HG03060 (cell line): ENCODE results near the gene TPD52L1.
"Not testable (repeated sequence)": the region's sequence is repeated elsewhere in the genome, so short reads cannot be mapped to it uniquely, and the experiment has no call there.

Experiments used
- ATAC-seq: cut with Tn5 transposase; IDR thresholded peaks from one replicate; pipeline ENCODE4 v1.9.1; 2021; ENCODE audit warnings: low read depth, moderate number of reproducible peaks; ENCODE audit not compliant: unreplicated experiment

TPD52L1 gene, protein sequence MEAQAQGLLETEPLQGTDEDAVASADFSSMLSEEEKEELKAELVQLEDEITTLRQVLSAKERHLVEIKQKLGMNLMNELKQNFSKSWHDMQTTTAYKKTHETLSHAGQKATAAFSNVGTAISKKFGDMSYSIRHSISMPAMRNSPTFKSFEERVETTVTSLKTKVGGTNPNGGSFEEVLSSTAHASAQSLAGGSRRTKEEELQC

DNA sequence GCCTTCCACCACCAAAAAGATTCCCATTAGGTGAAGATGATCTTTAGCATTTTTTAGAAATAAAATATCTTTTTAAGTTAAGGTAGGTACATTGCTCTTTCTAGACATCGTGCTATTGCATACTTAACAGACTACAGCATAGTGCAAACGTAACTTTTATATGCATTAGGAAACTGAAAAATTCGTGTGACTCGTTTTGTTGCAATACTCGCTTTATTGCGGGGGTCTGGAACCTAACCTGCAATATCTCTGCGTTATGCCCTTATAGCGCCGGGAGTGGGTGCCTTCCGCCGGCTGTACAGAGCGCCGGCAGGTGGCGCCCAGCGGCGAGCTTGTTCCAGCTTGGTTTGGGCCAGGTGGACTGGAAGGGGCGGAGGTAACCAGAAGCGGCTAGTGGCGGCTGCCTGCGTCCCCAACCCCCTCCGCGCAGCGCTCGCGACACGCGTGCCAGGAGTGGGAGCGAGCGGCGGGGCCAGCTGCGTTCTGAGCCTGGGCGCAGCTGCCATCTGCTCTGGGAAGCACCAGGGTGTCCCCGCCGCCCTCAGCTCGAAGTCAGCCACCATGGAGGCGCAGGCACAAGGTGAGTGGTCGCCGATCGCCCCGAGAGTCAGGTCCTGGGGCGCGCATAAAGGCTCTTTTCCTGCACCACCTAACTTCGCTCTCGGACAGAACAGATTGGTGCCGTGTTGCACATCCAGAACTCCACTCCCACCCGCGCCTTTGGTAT, at the start of gene TPD52L1:
TPD52L1 (plus strand) TSS at position 383 of the 727 bp plus-strand sequence; CDS start at position 562, 179 bp downstream.
- peak; percentile 74 for ATAC-seq

DNA sequence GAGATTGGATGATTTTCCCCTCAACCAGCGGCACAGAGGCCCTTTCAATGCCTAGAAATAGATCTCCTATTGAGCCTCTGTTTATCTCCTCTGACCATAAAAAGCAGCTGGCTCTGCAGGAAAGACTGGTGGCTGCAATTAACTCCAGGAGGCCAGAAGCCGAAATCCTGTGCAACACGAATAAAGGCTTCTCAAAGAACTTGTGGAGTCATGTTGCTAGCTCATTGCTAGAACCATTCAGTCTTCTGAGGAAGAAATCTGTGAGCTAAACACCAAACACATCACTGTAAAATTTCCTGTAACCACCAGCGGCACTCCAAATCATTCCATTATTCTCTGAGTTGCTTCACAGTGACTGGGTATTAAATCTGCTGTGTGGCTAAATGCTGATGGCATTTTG, 49.1 kb upstream of the TPD52L1 start:
- ATAC-seq: no peak

DNA sequence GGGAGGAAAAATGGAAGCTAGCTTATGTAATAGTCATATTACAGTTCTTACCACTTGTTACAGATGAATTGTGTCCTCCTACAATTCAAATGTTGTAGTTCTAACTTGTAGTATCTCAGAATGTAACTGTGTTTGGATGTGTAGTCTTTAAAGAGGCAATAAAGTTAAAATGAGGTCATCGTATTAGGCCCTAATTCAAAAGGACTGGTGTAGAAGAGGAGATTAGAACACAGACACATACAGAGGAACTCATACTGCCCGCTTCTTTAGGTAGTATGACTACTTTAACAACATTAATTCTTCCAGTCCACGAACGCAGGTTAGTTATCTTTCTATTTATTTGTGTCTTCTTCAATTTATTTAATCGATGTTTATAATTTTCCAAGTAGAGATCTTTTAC, 46.5 kb upstream of the TPD52L1 start:
- no peak for ATAC-seq

DNA sequence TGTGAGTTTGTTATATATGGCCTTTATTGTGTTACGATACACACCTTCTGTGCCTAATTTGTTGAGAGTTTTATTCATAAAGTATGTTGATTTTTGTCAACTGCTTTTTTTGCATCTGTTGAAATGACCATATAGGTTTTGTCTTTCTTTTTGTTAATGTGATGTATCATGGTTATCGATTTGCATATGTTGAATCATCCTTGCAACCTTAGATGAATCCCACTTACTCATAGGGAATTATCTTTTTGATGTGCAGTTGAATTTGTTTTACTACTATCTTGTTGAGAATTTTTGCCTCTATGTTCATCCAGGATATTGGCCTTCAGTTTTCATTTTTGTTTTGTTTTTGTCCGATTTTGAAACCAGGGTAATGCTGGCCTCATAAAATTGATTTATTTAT, 45.7 kb upstream of the TPD52L1 start:
- ATAC-seq: no peak

DNA sequence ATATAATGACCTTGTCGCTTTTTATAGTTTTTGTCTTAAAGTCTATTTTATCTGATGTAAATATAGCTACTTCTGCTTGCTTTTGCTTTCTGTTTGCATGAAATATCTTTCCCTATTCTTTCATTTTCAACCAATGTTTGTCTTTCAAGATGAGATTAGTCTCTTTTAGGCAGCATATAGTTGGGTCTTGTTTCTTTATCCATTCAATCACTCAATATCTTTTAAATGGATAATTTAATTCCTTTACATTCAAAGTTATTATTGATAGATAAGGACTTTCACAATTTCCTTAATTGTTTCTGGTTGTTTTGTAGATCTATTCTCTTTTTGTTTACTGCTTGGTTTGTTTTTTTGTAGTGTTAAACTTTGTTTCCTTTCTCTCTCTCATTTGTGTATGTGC, 43.5 kb upstream of the TPD52L1 start:
- no peak for ATAC-seq

DNA sequence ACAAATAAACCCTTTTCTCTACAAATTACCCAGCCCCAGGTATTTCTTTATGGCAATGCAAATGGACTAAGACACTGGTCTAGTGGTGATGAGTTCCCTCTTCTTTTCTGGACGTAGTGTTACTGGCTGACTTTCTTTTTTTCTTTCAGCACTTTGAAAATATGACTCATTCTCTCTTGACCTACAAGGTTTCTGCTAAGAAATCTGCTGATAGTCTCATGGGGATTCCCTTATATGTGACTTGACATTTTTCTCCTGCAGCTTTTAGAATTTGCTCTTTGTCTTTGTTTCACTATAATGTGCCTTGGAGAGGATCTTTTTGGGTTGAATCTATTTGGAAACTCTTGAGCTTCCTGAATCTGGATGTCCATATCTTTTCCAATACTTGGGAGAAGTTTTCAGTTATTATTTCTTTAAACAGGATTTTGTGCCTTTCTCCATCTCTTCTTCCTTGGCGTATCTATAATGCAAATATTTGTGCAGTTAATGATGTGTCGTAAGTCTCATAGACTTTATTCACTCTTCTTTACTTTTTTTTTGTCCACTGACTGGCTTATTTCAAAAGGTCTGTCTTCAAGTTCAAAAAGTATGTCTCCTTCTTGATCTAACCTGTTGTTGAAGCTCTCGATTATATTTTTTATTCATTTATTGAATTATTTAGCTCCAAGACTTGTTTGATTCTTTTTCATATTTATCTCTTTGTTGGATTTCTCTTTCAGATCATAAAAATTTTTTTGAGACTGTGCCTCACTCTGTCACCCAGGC, 42.2 kb upstream of the TPD52L1 start:
- no peak for ATAC-seq

DNA sequence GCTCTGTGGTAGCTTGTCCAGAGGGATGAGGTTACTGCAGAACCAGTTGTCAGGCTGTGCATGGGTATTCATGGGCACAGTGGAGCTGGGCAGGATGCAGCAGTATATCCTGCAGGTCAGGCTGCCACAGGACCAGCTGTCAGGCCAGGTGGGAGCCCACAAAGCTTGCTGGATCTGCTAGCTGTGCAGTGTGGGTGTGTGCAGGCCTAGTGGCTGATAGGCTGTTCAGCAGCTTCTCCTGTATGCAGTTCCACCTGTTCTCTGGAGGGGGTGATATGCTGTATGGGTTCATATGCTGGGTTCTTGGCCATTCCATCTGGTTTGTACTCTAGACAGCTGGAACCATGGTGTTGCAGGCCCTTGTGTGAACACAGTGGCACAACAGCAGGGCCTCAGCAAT, 40.6 kb upstream of the TPD52L1 start:
- no peak for ATAC-seq

DNA sequence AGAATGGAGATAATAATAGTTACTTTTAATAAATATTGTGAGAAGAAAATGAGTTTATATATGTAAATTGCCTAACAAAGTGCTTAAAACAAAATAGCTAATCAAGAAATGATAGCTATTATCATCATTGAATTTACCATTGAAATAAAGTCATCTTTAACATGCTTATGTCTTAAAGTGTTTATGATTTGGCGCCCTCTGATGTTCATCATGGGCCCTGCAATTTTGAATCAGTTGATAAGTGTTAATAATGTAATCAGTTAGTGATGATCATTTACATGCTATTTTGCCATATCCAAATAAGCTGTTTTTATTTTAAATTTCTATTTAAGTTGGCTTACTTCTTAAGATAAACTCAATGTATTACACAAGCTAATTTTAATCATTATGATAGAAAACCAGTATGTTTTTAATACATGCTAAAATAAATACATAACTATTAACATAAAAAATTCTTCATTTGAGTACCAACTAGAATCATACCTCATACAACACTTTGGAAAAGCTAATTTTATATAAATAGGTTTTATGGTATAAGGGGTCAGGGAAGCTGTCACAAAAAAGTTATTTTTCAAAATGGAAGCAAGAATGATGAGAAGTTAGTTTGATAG, 39.2 kb upstream of the TPD52L1 start:
- ATAC-seq: no peak

DNA sequence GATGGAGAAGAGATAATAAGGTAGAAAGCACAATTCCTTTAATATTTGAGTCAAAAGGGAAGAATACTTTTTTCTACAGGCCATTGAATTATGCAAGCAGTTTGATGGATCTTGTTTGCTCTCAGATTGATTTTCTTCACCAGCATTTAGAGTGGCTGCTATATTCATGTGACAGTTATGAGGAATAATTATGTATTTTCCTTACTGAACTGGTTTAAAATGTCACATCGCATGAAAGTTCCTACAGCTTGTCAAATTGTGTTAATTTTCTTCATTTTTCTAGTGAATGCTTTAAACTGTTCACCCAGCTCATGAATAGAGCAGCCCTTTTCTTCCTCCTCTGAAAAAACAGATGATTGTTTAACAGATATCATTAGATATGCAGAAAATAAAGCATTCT, 37.4 kb upstream of the TPD52L1 start:
- ATAC-seq: no peak

DNA sequence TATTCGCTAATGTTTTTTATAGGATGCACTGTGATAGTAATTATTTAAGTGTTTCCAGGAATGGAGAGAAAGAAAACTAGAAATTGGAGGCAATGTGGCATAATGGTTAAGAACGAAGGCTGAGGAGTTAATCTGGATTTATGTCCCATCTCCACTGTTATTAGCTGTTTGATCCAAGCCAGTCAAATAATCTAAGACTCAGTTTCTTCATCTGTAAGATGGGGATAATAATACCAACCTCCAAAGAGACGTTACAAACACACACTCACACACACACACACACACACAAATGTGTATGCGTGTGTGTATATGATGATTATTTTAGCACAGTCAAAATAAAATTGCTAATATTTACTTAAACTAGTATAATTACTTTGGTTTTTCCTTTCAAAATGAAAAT, 36.9 kb upstream of the TPD52L1 start:
- no peak for ATAC-seq

DNA sequence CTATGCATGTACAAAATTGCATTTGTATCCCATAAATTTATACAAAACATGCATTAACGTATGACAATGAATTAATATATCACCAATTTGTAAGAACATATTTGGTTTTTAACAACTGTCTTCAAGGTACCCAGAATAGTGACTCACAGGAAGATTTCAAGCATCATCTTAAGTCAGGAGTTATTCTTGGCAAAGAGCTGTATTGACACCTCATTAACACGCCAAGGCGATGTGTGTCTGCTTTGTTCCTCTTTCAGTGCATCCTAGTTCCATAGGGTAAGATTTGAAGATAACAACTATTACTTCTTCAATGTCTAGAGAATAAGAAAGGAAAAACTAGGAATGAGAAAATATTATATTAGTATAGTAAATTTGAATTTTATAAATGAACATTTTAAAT, 35.8 kb upstream of the TPD52L1 start:
- ATAC-seq: no peak

DNA sequence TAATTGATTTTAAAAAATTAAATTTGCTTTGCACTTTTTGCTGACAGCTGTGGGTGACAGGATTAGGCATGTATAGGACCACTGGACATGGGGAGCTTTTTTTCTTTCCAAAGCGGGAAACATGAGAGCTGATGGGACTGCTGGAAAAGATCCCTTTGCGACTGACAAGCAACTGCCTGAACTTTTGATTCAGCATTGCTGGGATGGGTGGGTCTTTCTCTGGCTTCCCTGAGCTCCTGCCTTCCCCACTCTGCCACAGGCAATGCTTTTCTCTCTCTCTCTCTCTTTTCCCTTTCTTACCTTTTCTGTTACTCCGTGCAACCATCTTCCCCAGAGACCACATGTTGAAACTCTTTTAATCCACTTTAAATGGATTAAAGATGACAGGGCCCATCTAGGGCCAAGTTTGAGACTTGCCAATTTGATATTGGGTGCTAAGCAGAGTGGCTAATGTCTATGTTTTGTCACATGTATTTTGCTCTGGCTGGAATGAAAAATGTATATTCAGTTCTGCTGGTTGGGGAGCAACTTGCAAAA, 33.5 kb upstream of the TPD52L1 start:
- ATAC-seq: no peak

DNA sequence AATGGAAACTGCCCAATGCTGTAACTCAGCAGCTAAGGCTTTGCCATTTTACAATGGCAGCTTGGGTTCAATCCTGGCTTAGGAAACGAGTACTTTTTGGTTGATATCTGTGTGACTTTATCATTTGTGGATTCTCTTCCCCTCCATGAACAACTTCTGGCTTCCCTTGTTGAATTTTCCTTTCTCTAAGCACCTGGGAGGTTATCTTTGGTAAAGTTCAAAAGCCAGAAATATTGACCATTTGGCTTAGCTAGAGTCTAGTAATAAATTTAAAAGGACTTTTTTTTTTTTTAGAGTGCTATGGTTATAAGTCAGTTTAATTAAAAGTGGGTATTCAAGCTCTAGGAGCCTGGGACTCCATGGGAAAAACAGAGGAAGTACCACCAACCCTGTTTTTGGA, 31.7 kb upstream of the TPD52L1 start:
- ATAC-seq: no peak

DNA sequence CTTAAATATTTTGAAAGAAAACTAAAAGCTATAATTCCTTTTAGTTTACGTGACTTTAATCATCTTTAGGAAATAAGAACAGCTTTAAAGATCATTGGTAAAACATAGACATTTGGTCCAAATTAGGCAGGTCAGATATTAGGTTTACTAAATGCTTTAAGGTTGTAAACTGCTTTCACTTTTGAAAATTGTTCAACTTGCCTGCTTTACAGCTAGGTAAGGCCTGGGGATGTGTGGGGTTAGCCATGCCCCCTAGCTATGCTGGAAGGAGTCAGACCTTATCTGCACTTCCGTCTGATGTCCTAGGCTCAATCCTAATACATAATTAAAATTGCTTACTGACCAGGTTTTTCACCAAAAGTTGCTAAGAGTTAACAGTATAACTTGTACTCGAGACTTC, 30.5 kb upstream of the TPD52L1 start:
- no peak for ATAC-seq

DNA sequence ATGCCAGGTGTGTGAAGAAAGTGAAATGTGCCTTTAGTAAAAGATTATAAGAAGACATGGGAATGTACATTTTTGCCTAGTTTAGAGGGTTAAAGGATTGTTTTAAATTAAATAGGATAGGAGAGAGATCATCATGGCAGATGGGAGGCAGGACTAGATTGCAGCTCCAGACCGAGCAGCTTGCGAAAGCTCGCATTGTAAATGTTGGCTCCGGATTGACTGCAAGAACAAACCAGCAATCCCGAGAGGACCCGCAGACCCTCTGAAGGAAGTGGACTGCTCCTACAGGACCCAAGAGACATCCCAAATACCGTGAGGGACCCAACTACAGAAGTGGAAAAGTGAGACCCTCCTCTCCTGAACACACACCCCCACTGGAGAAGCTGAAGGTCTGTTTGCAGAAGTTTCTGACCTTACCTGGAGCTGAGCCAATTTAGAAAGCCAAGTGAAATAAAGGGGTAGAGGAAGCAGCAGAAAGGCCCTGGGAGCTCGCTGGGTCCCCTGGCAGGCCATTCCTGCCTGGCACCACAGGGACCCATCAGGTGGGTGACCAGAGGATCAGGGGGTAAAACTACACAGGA, 30.0 kb upstream of the TPD52L1 start:
- ATAC-seq: no peak

DNA sequence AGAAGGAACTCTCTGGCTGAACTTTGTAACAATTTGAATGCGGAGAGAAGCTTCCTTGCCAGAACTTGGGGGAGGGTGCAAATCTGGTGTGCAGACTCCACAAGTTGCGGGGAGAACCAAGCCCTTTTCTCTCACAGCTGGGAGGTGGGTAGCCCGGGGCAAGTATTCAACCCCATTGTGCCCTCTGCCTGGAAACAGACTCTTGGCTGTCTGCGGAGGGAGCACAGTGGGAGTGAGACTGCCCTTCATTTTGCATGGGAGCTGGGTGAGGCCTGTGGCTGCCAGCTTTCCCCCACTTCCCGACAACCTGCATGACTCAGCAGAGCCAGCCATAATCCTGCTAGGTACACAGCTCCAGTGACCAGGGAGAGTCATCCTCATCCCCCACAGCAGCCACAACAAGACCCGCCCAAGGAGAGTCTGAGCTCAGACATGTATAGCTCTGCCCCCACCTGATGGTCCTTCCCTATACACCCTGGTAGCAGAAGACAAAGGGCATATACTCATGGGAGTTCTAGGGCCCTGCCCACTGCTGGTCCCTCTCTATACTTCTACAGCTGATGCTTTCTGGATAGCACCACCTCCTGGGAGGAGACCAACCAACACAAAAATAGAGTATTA, 29.4 kb upstream of the TPD52L1 start:
- ATAC-seq: no peak

DNA sequence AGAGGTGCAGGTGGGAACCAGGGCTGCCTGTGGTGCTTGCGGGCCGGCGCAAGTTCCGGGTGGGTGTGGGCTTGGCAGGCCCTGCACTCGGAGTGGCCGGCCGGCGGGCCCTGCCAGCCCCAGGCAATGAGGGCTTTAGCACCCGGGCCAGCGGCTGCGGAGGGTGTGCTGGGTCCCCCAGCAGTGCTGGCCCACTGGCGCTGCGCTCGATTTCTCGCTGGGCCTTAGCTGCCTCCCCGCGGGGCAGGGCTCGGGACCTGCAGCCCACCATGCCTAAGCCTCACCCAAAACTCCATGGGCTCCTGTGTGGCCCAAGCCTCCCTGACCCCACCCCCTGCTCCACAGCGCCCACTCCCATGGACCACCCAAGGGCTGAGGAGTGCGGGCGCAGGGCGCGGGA, 27.7 kb upstream of the TPD52L1 start:
- not testable (repeated sequence) for ATAC-seq

DNA sequence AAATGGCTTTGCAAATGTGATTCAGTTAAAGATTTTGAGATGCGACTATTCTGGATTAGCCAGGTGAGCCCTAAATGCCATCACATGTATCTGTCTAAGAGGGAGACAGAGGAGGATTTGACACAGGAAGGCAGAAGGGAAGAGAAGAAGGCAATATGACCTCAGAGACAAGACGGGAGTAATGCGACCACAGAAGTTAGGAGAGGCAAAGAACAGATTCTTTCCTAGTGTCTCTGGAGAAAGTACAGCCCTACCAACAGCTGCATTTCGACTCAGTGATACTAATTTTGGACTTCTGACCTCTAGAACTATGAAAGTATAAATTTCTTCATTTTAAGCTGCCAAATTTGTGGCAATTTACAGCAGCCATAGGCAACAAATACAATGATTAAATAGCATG, 24.2 kb upstream of the TPD52L1 start:
- no peak for ATAC-seq

DNA sequence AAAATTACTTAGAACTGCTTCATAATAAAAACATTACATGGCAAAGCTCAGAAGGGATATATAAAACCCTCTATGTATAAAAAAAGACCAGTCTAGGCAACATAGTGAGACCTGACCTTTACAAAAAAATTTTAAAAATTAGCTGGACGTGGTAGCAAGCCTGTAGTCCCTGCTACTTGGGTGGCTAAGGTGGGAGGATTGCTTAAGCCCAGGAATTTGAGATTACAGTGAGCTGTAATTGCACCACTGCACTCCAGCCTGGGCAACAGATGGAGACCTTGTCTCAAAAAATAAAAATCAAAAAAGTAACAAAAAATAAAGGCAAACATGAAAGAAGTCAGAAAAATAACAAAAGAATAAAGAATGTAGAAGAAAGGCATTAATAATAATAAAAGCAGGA, 21.5 kb upstream of the TPD52L1 start:
- ATAC-seq: no peak

DNA sequence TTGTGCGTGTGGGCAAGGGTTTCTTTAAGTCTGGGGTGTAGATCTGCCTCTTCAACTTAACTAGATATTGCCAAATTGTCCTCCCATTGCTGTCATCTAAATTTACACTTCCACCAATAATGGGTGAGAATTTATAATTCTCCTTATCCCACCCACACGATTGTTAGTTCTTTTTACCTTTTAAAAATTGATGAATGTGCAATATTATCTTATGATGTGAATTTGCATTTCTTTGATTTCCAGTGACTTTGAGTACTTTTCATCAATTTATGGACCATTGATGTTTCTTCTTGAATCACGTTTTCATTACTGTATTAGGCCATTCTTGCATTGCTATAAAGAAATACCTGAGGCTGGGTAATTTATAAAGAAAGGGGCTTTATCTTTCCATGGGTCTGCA, 17.2 kb upstream of the TPD52L1 start:
- ATAC-seq: no peak
